Activated CD8-positive, alpha-beta memory T cell treated with anti-CD3 and anti-CD28 coated beads for 48 hours (primary cell): ENCODE results near the gene PARD3.
"Not testable (repeated sequence)": the region's sequence is repeated elsewhere in the genome, so short reads cannot be mapped to it uniquely, and the experiment has no call there.

ENCODE experiments used
- DNase-seq, 3 experiments: peaks; one replicate each; pipeline ENCODE4 v3.0.0-alpha.2; 2020; ENCODE audit warnings: low read depth in 2 of 3, low spot score in 2 of 3

PARD3 gene

DNA sequence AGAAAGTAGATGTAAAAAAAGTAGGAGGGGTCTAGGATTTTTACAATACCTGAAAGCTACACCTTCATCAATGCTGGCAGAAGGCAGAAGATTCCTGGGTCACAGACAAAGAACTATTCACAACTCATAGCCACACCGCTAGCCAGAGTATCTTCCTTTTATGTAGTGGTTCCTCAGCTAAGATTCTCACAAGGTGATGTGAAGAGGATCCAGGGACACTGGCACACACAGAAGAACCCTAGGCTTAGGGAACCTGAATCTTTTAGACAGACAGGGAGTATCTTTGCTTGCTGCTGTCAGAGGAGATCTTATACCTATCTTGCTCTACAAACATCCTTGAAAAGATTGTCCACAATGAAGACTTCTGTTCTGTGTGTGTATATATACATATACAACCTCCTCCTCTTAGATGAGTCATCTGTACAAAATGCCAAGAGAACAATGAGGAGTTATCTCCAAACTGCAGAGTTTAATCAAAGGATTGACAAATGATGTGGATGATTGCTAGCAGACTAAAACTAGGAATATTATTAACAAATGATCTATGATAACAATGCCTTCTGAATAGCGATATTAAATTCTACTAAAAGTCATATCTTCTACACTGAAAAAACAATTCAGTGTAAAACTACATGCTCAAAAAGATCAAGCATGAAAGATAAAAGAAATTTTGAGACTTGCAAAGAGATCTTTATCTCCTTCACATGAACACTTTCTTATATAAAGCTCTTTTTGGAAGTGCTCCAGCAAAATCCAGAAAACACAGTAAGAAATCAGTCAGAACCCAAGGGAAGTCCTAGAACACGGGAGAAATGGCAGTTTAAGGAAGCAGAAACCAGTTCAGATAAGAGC lies 409.3 kb downstream of the PARD3 start:
- DNase-seq: no peak

DNA sequence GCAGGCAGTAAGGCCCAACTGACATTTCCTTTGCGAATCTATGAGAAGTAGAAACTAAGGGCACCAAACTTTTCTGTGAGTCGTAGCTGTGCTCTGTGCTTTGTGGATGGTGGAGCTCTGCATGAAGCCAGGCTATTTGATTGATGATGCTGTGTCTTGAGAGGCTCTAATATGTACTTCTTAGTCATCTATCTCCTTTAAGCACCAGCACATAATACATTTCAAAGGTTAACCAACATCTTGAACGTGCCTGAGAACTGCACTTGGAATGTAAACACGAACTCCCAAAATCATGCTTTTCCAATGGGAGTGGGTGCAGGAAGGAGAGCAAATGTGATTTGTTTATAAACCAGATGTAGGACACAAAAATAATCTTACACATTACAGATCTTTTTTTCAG lies 411.6 kb downstream of the PARD3 start:
- no peak for DNase-seq

DNA sequence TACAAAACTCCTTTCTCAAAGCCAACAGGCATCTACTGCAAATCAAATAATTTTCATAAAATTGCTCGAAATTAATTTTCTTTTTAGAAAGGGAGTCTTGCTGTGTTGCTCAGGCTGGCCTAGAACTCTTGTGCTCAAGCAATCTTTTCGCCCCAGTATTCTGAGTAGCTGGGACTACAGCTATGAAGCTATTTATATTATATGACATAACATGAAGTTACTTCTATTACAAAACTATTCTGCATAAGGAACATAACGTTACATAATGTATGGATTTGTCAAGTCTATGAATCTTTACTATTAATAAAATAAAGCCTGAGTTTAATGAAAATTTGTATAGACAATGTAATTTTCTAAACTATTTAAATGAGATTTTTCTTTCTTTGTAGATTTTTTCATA lies 415.0 kb downstream of the PARD3 start:
- no peak for DNase-seq

DNA sequence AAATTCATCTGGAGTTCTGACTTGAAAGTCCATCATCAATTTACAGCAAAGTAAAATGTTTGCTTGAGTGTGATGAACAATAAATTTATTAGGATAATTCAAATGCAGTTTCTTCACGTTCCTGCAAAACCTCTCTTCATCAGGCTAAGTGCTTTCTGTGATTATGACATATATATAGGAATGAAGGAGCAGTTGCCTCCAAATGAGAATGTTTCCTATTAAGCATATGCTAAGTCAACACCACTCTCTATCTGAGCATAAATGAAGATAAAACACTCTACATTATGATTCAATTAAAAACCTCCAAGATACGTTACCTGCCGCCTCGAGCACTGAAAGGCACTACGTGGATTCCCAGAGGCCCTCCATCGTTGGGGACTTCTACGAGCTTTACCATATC lies 416.1 kb downstream of the PARD3 start:
- no peak for DNase-seq

DNA sequence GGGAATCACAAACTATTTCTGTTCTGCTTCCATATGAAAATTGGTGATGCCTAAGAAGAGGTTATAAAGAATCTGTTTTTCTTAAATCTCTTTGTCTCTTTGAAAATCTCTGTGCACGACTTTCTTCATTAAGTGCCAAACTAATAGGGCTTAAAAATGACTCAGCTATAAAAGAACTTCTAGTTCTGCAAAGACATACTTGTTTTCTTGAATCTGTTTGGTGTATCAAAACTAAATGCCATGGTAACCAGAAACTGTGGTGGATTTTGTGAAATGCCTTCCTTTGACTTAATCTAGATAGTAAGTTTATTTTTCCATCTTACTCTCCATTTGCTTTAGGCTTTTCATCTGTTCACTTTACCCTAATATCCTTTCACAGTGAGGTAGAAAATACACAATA lies 417.8 kb downstream of the PARD3 start:
- DNase-seq: no peak

DNA sequence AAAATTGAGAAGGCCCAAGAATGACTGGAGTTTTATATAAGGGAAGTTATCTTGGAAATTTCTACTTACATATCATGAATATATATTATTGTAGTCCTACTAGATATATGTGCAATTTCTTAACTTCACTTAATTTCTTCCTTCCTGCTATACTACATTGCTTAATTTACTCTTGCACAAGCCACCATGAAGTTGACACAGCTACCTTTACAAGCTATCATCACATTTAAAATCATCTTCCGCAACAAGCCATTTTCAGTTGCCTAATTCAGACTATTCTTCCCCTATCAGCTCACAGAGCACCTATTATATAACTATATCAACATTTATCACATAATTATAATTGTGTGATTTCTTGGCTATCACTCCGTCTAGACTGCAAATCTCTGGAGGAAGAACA lies 418.4 kb downstream of the PARD3 start:
- no peak for DNase-seq

DNA sequence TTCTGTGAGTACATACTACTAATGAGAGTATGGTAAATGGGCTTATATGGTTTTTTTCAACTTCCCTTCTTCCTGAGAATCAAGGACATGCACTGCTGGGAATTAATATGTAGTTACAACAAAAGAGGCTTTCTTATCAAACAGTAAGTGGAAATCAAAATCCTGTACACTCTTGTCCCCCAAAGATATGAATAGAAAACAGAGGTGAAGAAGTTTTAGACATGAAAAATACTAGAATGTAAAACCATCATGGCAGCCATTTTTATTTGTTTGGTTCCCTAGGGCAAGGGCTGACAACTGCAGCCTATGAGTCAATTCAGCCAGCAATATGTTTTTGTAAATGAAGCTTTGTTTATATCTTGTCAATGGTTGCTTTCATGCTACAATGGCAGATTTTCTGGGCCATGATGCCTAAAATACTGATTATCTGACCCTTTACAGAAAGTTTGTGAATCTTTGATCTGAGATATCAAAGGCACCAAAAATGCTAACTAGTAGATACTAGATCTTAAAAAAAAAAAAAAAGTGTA lies 422.4 kb downstream of the PARD3 start:
- no peak for DNase-seq

DNA sequence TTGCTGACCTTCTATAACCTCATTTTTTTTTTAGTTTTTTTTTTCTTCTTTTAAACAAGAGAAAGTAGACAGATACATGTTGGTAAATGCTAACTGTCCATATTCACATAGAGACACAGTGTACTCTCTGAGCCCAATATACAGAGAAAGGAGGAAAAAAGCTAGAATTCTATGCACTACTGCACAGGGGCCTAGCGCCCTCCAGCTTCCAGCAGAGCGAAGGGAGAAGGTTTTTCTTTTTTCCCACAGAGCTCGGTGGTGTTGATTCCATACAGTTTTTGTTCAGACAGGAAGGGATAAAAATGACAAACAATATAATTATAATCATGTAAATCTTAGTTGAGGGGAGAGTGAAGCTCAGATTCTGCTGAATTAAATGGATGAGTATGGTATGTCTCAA lies 423.9 kb downstream of the PARD3 start:
- DNase-seq: not testable (repeated sequence)

DNA sequence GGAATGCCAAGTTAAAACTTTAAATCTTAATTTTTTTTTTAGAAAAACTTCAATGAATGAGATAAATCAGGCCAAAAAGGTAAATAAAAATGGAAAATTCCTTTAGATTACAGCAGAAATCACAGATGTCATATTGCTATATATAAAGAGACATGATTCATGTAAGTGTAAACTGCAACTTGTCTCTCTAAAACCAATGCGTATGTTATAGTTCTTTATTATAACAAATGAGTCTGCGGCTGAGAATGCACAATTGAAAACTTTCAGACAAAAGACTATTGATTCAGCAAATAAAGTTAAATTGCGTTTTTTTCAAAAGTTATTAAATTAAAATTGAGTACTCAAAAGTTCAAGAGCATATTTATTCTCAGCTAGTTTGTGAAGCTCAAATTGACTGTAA lies 425.3 kb downstream of the PARD3 start:
- no peak for DNase-seq

DNA sequence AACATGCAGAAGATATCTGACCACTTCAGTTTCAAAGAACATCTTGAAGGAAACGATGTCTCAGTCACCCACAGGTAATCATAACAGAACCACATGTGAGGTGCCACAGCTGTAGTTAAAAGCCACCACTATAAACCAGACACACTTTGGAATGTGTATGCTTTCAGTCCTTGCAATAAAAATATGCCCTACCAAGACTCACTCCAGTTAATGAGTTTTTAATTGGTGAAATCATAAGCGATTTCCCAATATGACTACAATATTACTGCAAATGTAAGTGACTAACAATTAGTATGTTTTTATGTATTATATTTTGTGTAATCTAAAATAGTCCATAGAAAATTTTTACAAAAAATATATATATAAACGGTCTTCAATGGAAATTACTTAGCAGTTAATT lies 428.2 kb downstream of the PARD3 start:
- DNase-seq: no peak

DNA sequence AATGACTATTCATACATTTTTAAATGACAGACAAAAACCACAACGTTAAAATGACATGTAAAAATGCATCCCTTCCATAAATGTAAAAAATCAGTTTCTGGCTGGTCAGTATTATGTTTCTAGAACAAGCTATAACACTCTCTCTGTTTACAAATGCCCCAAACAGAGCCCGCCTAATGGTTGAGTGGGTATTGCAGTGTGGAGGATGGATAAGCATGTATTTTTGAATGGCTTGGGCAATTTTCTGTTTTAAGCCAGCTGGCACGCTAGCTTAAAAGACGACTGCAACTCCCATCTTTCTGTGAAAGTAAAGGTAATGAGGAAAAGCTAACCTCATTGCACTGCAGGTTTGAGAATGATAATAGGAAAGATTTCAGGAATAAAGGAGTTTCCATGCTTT lies 430.7 kb downstream of the PARD3 start:
- no peak for DNase-seq

DNA sequence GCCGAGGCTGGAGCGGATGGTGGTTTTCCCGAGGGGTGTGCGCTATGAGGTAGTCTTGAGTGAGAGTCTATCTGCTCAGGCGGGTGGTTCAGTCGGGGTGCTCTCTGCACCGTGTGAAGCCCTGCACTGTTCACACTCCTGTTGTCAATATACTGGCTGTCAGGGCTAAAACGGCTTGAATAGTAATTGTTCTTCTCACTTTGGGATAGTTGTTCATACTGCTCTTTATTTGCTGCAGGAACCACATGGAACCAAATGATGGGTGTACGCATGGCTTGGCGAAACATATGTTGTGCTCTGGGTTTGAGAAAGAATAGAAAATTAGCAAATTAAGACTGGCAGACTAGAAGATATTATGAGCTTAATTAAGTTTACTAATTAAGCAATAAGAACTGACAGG lies 432.5 kb downstream of the PARD3 start:
- no peak for DNase-seq

DNA sequence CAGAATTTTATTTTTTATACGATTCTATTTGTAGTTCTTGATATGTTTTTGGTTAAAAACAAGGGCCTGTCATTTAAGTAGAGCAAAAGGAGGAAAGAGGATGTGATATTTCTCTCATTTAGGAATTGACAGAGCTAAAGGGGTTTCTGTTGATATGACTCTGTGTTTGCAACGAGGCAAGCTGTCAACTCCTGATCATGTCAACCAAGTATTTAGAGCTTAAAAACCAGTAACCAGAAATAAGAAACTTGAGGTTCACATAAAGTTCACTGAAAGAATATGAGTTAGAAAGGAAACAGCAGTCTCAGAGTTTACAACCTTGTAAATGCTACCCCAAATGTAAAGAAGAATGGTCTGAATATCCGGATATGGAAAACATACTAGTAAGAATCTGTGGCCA lies 434.2 kb downstream of the PARD3 start:
- no peak for DNase-seq

DNA sequence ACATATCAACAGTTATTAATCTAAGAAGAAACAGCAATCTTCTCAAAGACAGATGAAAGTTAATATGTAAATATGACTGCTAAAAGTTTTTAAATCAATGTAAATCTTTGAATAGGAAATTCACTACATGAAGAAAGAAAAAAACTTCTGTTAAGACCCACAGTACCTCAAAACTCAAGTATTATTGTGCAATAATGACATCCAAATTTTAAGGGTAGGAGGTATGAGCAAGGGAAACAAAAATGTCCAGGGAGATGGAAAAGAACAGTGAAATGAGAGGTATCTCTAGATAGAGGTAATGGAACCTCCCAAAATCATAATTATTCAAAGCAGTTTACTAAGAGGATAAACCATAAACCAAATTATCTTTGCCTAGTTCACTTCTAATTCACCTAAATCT lies 436.8 kb downstream of the PARD3 start:
- no peak for DNase-seq

DNA sequence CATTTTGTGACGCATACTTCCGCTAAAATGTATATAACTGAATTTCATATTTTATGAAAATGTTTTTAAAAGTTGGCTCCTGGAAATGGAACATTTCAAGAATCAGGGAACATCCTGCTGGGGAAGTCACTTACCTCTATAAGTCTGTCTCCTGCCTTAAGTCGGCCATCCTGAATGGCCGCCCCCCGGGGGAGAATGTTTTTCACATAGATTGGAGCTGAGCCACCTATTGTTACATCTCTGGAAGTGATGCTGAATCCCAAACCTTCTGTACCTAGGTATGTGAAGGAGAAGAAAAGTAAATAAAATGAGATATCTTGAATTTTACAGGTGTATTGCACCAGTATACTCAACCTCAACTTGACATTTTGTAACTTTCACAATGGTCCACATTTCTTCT lies 437.3 kb downstream of the PARD3 start:
- no peak for DNase-seq

DNA sequence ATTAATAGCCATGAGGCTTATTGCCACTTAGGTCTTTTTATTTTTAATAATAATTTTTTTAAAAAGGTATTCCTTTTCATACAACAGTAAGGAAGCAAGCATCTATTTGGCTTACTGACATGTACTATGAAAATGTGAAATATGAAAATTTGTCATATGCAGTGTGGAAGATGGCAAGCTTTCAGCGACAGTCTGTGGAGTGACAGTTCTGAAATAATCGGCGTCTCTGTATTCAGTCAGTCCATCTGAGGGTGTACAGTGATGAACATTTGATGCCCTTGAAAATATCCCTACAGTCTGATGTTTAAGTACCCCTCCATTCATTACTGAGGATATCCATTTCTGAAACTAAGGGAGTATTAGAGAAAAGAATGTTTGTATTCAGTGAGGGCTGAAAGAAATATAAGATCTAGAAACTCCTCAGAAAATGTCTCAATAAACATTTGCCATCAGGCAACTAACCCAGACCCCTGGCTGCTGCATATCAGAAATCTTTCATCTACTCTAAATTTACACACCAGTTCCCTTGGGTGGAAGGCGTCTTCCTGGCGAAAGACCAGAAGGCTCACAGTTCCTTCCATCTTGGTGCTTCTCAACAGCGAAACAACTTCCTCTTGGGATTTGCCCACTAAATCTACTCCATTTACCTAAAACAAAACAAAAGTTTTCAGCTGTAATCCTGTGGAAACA lies 440.6 kb downstream of the PARD3 start:
- DNase-seq: no peak

DNA sequence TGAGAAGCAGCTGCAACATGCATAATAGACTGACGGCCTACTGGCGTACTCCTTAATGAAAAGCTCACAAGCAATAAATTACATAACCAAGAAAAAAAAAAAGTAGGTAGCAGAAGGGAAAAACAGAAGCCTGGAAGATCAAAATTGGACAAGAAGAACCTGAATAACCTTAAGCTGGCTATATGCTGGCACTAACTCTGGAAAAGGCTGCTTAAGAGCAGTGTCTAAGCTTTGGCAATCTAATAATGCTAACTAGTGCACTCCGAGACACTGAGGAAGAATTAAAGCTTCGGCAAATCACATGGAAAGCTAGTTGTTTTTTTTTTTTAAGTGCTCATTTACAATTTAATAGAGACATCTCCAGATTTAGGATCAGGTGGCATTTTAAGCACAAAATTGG lies 441.9 kb downstream of the PARD3 start:
- no peak for DNase-seq

DNA sequence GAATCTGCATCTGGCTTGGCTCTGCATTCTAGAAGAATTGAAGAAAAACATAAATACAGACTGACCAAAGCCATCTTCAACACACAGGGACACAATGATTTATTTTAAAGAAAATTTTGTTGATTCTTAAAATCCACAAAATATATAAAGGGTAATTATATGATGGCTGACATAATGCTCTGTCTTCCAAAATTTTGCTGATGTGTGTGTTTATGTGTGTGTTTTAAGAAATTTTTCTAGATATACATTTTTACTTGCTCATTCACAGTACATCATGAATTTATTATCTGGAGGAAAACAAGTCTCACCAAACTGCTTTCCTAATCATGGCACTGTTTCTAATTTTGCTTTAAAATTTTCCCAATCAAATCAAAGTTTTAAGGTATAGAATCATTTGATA lies 442.6 kb downstream of the PARD3 start:
- no peak for DNase-seq

DNA sequence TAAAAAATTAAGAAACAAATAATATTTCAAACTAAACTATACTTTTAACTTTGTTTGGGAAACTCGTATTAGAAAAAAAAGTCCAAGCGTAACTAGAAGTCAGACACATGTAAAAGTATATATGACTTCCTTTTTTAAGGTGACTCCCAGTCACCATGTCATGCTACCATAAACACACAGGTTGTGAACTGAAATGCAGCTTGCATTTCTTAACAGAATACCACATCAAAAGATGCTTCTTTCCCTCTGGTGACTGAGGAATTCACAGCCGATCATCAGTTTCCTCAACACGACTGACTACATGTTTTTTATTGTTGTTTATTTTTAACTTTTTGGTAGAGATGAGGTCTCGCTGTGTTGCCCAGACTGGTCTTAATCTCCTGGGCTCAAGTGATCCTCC lies 445.0 kb downstream of the PARD3 start:
- DNase-seq: no peak

DNA sequence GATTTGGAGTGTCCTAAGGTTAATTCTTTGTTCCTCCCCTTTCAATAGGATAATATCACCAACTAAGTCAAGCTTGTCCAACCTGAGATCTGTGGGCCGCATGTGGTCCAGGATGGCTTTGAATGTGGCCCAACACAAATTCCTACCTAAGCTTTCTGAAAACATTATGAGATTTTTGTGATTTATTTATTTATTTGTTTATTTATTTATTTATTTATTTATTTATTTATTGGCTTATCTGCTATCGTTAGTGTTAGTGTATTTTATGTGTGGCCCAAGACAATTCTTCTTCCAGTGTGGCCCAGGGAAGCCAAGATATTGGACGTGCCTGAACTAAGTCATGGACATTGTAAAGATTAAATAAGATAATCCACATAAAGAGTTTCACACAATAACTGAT lies 446.0 kb downstream of the PARD3 start:
- no peak for DNase-seq

DNA sequence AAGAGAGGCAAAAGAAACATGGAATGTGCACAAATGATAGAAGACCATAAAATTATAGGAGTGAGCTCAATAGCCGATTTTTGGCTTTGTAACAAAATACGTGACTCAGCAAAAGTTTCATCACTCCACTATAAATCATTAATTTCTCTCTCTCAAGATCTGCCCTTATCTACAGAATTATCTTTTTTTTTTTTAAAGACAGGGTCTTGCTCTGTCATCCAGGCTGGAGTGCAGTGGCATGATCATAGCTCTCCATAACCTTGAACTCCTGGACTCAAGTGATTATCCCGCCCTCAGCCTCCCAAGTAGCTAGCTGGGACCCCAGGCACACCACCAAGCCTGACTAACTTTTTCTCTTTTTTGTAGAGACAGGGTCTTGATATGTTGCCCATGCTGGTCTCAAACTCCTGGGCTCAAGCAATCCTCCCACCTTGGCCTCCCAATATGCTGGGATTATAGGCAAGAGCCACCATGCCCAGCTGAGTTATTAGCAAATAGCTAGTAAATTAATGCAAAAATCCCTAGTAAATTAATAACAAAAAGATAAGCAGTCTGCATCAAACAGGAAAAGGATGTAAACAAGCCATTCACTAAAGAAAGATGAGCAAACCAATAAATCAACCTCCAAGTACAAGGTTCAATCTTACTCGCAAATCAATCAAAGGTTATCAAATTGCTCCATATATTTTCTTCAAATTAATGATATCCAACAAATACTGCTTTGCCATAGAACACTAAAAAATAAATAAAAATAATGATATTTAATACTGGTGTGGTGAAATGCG lies 450.7 kb downstream of the PARD3 start:
- DNase-seq: no peak

DNA sequence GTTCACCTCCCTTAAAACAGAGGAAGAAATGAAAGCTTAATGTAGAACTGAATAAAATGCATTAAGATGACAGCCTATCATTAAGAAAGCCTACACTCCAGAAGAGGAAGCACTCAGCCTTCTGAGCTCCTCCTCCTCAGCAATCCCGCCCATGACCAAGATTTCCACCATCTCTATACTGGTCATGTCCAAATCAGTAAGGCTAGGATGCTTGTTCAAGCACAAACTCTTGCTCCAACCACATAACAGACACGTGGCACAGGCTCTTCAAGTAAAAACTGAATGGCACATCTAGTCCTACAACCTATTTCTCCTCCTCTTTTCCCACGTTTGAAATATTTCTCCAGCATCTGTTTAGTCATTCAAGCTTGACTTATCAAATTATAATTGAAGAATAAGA lies 454.1 kb downstream of the PARD3 start:
- DNase-seq: no peak
